IgD-negative memory B cell (primary cell): Measurements from ENCODE around the gene ARID3B. TPM values are rescaled to one million over a fixed set of nuclear protein-coding genes. Genes with fewer than 3 reads are reported as not detected.
"Not testable (repeated sequence)": the region's sequence is repeated elsewhere in the genome, so short reads cannot be mapped to it uniquely, and the experiment has no call there.

Experiments used
- H3K27ac Mint-ChIP-seq, 3 donors: one replicate each; pipeline ENCODE4 v1.8.0; 2020 to 2022; ENCODE audit warnings: mild to moderate bottlenecking in 3 of 3, mixed read lengths in 3 of 3, moderate library complexity in 1 of 3
- H3K27me3 Mint-ChIP-seq: one replicate; pipeline ENCODE4 v1.8.0; 2021; ENCODE audit warnings: mixed read lengths
- H3K36me3 Mint-ChIP-seq: one replicate; pipeline ENCODE4 v1.8.0; 2020; ENCODE audit warnings: mild to moderate bottlenecking, mixed read lengths
- H3K4me1 Mint-ChIP-seq, 3 donors: one replicate each; pipeline ENCODE4 v1.8.0; 2020 to 2022; ENCODE audit warnings: mixed read lengths in 3 of 3, mild to moderate bottlenecking in 1 of 3
- H3K4me3 Mint-ChIP-seq, 4 donors: one replicate each; pipeline ENCODE4 v1.8.0; 2020 to 2022; ENCODE audit warnings: mild to moderate bottlenecking in 4 of 4, mixed read lengths in 4 of 4, moderate library complexity in 3 of 4
- H3K9me3 Mint-ChIP-seq, 3 donors: one replicate each; pipeline ENCODE4 v1.8.0; 2020 to 2021; ENCODE audit warnings: mixed read lengths in 3 of 3, mild to moderate bottlenecking in 1 of 3
- polyA plus RNA-seq: library from polyadenylated mRNA; unstranded; fragments of 300-500 nt; fragmentation: Illumina TruSeq; gene quantifications from one replicate; pipeline ENCODE4 v1.2.3, GENCODE V29; 2021

The ARID3B gene
- polyA plus RNA-seq, 1 donor from 2014 or later, result 14.4 TPM

GRCh38 chr15:74624020-74624602, 83.1 kb downstream of the ARID3B start:
- Mint-ChIP-seq H3K4me1 (peaks cover 20 to 37% (median 25%) of the 10 kb centered on the region in 3 donors), H3K4me3 (peak overlapping the region in 2 of 4 donors; percentile 52 to 57), H3K27me3 (no peaks in the 10 kb centered on the region), H3K9me3 (no peaks in the 10 kb centered on the region), H3K36me3 (peaks cover 7% of the 10 kb centered on the region), H3K27ac (peak overlapping the region in 2 of 3 donors; percentile 32 to 50)

- peak overlapping the region; percentile 53 to 73 (median 62) for H3K27ac Mint-ChIP-seq
- H3K27me3 Mint-ChIP-seq, result no peaks in the 10 kb centered on the region
- H3K36me3 Mint-ChIP-seq, result peaks cover 7% of the 10 kb centered on the region
- H3K4me3 Mint-ChIP-seq, result peak overlapping the region in 2 of 4 donors; percentile 37 to 54
- peaks cover 21 to 42% (median 28%) of the 10 kb centered on the region in 3 donors for H3K4me1 Mint-ChIP-seq
- no peaks in the 10 kb centered on the region for H3K9me3 Mint-ChIP-seq
Observed at GRCh38 chr15:74625693-74626092, 84.7 kb downstream of the ARID3B start.

GRCh38 chr15:74626336-74626735, 85.3 kb downstream of the ARID3B start:
- Mint-ChIP-seq H3K4me1 (peaks cover 17 to 40% (median 25%) of the 10 kb centered on the region in 3 donors), H3K9me3 (no peaks in the 10 kb centered on the region), H3K36me3 (peaks cover 3% of the 10 kb centered on the region), H3K27ac (peak overlapping the region; percentile 53 to 73 (median 62)), H3K4me3 (peak overlapping the region in 1 of 4 donors; percentile 68), H3K27me3 (no peaks in the 10 kb centered on the region)

GRCh38 chr15:74626752-74627692, 86.0 kb downstream of the ARID3B start:
- Mint-ChIP-seq H3K27me3 (no peaks in the 10 kb centered on the region), H3K9me3 (no peaks in the 10 kb centered on the region), H3K4me3 (peak overlapping the region; percentile 34 to 87 (median 61)), H3K4me1 (peaks cover 20 to 44% (median 28%) of the 10 kb centered on the region in 3 donors), H3K36me3 (peaks cover 3% of the 10 kb centered on the region), H3K27ac (peak overlapping the region; percentile 73 to 92 (median 89))

GRCh38 chr15:74627766-74628165, 86.7 kb downstream of the ARID3B start:
- peaks cover 22 to 45% (median 29%) of the 10 kb centered on the region in 3 donors for H3K4me1 Mint-ChIP-seq
- peak overlapping the region; percentile 73 to 92 (median 89) for H3K27ac Mint-ChIP-seq
- peaks cover 3% of the 10 kb centered on the region for H3K36me3 Mint-ChIP-seq
- H3K9me3 Mint-ChIP-seq, result no peaks in the 10 kb centered on the region
- H3K27me3 Mint-ChIP-seq, result no peaks in the 10 kb centered on the region
- peak overlapping the region in 3 of 4 donors; percentile 34 to 87 (median 52) for H3K4me3 Mint-ChIP-seq

GRCh38 chr15:74628199-74628598, 87.2 kb downstream of the ARID3B start:
- Mint-ChIP-seq H3K9me3 (no peaks in the 10 kb centered on the region), H3K4me3 (peak overlapping the region in 3 of 4 donors; percentile 6 to 70 (median 28)), H3K4me1 (peaks cover 22 to 45% (median 29%) of the 10 kb centered on the region in 3 donors), H3K27me3 (no peaks in the 10 kb centered on the region), H3K36me3 (peaks cover 3% of the 10 kb centered on the region), H3K27ac (peak overlapping the region; percentile 31 to 92 (median 73))

- H3K4me3 Mint-ChIP-seq, result peak overlapping the region in 2 of 4 donors; percentile 28 to 72
Observed at GRCh38 chr15:74628949-74629348, 87.9 kb downstream of the ARID3B start.

GRCh38 chr15:74629696-74630095, 88.7 kb downstream of the ARID3B start:
- Mint-ChIP-seq H3K4me1 (peaks cover 22 to 45% (median 29%) of the 10 kb centered on the region in 3 donors), H3K4me3 (peak overlapping the region in 1 of 4 donors; percentile 72)

More at GRCh38 chr15:74628949-74629348, 87.9 kb downstream of the ARID3B start:
- H3K4me1 Mint-ChIP-seq, result peaks cover 22 to 45% (median 29%) of the 10 kb centered on the region in 3 donors
- peak overlapping the region; percentile 67 to 83 (median 76) for H3K27ac Mint-ChIP-seq
- no peaks in the 10 kb centered on the region for H3K27me3 Mint-ChIP-seq
- H3K36me3 Mint-ChIP-seq, result peaks cover 3% of the 10 kb centered on the region
- no peaks in the 10 kb centered on the region for H3K9me3 Mint-ChIP-seq

GRCh38 chr15:74630284-74631086, 89.5 kb downstream of the ARID3B start:
- peak overlapping the region in 1 of 4 donors; percentile 67 for H3K4me3 Mint-ChIP-seq
- no peaks in the 10 kb centered on the region for H3K27me3 Mint-ChIP-seq
- peaks cover 3% of the 10 kb centered on the region for H3K36me3 Mint-ChIP-seq
- H3K27ac Mint-ChIP-seq, result peak overlapping the region; percentile 31 to 93 (median 71)
- peaks cover 22 to 45% (median 29%) of the 10 kb centered on the region in 3 donors for H3K4me1 Mint-ChIP-seq
- no peaks in the 10 kb centered on the region for H3K9me3 Mint-ChIP-seq

More at GRCh38 chr15:74629696-74630095, 88.7 kb downstream of the ARID3B start:
- not testable (repeated sequence) for H3K27me3 Mint-ChIP-seq, H3K36me3 Mint-ChIP-seq, H3K9me3 Mint-ChIP-seq
- peak overlapping the region in 1 of 3 donors; percentile 71 for H3K27ac Mint-ChIP-seq

- Mint-ChIP-seq H3K27ac (peak overlapping the region; percentile 31 to 93 (median 71)), H3K4me3 (peak overlapping the region in 1 of 4 donors; percentile 37), H3K9me3 (no peaks in the 10 kb centered on the region), H3K4me1 (peaks cover 22 to 42% (median 28%) of the 10 kb centered on the region in 3 donors), H3K27me3 (no peaks in the 10 kb centered on the region), H3K36me3 (peaks cover 3% of the 10 kb centered on the region)
Observed at GRCh38 chr15:74631087-74631385, 90.0 kb downstream of the ARID3B start.

- Mint-ChIP-seq H3K4me3 (peak overlapping the region in 1 of 4 donors; percentile 12), H3K36me3 (peaks cover 3% of the 10 kb centered on the region), H3K9me3 (no peaks in the 10 kb centered on the region), H3K27me3 (no peaks in the 10 kb centered on the region), H3K27ac (peak overlapping the region in 1 of 3 donors; percentile 43), H3K4me1 (peaks cover 22 to 39% (median 28%) of the 10 kb centered on the region in 3 donors)
Observed at GRCh38 chr15:74631408-74631807, 90.4 kb downstream of the ARID3B start.

GRCh38 chr15:74631935-74632560, 91.0 kb downstream of the ARID3B start:
- no peaks in the 10 kb centered on the region for H3K27me3 Mint-ChIP-seq
- no peaks in the 10 kb centered on the region for H3K9me3 Mint-ChIP-seq
- H3K36me3 Mint-ChIP-seq, result peaks cover 3% of the 10 kb centered on the region
- peak overlapping the region in 2 of 3 donors; percentile 13 to 43 for H3K27ac Mint-ChIP-seq
- H3K4me3 Mint-ChIP-seq, result peak overlapping the region in 2 of 4 donors; percentile 12 to 14
- H3K4me1 Mint-ChIP-seq, result peaks cover 22 to 34% (median 25%) of the 10 kb centered on the region in 3 donors

- no peaks in the 10 kb centered on the region for H3K9me3 Mint-ChIP-seq
- peaks cover 17 to 29% (median 19%) of the 10 kb centered on the region in 3 donors for H3K4me1 Mint-ChIP-seq
- H3K36me3 Mint-ChIP-seq, result peaks cover 2% of the 10 kb centered on the region
- H3K4me3 Mint-ChIP-seq, result no peak overlapping the region
- H3K27ac Mint-ChIP-seq, result peak overlapping the region in 1 of 3 donors; percentile 43
- no peaks in the 10 kb centered on the region for H3K27me3 Mint-ChIP-seq
Observed at GRCh38 chr15:74632601-74633000, 91.6 kb downstream of the ARID3B start.

GRCh38 chr15:74633781-74634180, 92.8 kb downstream of the ARID3B start:
- no peak overlapping the region for H3K27ac Mint-ChIP-seq
- peaks cover 12 to 21% (median 13%) of the 10 kb centered on the region in 3 donors for H3K4me1 Mint-ChIP-seq
- no peaks in the 10 kb centered on the region for H3K36me3 Mint-ChIP-seq
- H3K9me3 Mint-ChIP-seq, result no peaks in the 10 kb centered on the region
- H3K27me3 Mint-ChIP-seq, result no peaks in the 10 kb centered on the region
- H3K4me3 Mint-ChIP-seq, result no peak overlapping the region
